ENCODE data around the gene KRTAP12-3.
"Not testable (repeated sequence)": the region's sequence is repeated elsewhere in the genome, so short reads cannot be mapped to it uniquely, and the experiment has no call there.

The KRTAP12-3 gene

DNA sequence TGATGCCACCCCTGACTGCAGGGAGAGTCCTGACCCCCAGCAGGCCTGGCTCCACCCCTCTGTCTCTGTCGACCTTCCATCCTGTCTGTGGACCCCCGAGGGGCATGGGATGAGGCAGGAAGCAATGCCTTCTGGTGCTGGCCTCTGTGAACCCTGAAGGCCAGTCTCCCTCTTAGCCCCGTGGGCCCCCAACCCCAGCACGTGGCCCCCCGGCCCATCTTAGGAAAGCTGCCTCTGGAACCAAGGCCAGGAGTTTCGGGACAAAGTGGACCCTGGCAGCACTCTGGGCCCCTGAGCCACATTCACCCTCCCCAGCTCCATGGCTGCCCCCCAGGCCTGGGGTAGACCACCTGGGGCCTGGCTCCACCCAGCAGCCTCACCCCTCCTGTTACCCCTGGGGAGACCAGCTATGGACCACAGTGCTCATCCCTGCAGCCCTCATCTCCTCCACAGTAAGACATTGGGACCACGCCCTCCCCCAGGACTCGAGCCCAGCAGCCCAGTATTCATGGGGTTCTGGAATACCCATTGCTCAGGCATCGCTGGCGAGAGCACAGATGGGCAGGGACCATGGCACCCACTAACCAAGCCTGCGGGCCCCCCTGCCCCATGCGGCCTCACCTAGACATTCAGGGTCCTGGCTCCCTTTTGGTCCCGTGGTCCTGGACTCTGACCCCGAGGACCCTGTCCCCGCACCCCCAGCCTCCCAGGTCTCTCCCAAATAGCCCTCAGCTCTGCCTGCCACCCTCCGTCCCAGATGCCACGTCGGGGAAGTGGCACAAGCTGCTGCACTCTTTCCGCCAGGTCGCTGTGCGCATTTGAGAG, 19.0 kb upstream of the KRTAP12-3 start:
- H3K18ac ChIP-seq (ENCODE audit: low read length): peak overlapping the region; percentile 53
- H2AK5ac ChIP-seq (ENCODE audit: low read depth, low read length): peak overlapping the region; percentile 92
- not testable (repeated sequence) for H3K9ac ChIP-seq (ENCODE audit: low read depth, low read length, poor library complexity); H2BK120ac ChIP-seq (ENCODE audit: low read depth, low read length); H2BK15ac ChIP-seq (ENCODE audit: low read length); H3K14ac ChIP-seq (ENCODE audit: low read length); H3K9me3 ChIP-seq (replicated peaks in 1 of 2; ENCODE audit: control insufficient read depth in 2 of 2, insufficient read depth in 1 of 2, low read depth in 1 of 2, low read length in 2 of 2); H2BK12ac ChIP-seq (ENCODE audit: low read length); H4K8ac ChIP-seq (ENCODE audit: low read depth, low read length); H4K91ac ChIP-seq (ENCODE audit: low read depth, low read length, poor library complexity); H3K4ac ChIP-seq (ENCODE audit: low read length); H3K27ac ChIP-seq (replicated peaks; ENCODE audit: low read length); H3K4me2 ChIP-seq (ENCODE audit: insufficient read depth, low read length, poor library complexity, severe bottlenecking); H3K27me3 ChIP-seq (ENCODE audit: control insufficient read depth in 3 of 3, insufficient read depth in 3 of 3, low read depth in 1 of 3, low read length in 3 of 3); H3K79me1 ChIP-seq (ENCODE audit: low read depth, low read length); H3K23ac ChIP-seq (ENCODE audit: low read depth, low read length, poor library complexity); DNase-seq (ENCODE audit: low spot score); H3K36me3 ChIP-seq (replicated peaks in 1 of 2; ENCODE audit: control insufficient read depth in 2 of 2, insufficient read depth in 2 of 2, low read length in 2 of 2); H3K4me3 ChIP-seq (ENCODE audit: low read length in 2 of 2); H2AFZ ChIP-seq (ENCODE audit: low read length)
- H3K4me1 ChIP-seq (ENCODE audit: control insufficient read depth in 2 of 2, insufficient read depth in 1 of 2, low read depth in 1 of 2, low read length in 2 of 2): peaks cover 5 to 11% of the 10 kb centered on the region in 2 donors
- peak overlapping the region; percentile 31 for H2BK5ac ChIP-seq (ENCODE audit: low read length)
- no CpG with 5 or more reads among the region's 21 CpGs for WGBS, 2 donors (ENCODE audit: extremely low coverage in 2 of 2, insufficient read length in 2 of 2, insufficient replicate concordance in 1 of 2)

- no peak overlapping the region for H3K4ac ChIP-seq (ENCODE audit: low read length)
- no peak overlapping the region for H2BK12ac ChIP-seq (ENCODE audit: low read length)
- H3K14ac ChIP-seq (ENCODE audit: low read length): no peak overlapping the region
- H3K18ac ChIP-seq (ENCODE audit: low read length): peak overlapping the region; percentile 53
- H2AFZ ChIP-seq (ENCODE audit: low read length): no peak overlapping the region
- H3K4me1 ChIP-seq (ENCODE audit: control insufficient read depth in 2 of 2, insufficient read depth in 1 of 2, low read depth in 1 of 2, low read length in 2 of 2): peaks cover 5 to 11% of the 10 kb centered on the region in 2 donors
- H3K4me2 ChIP-seq (ENCODE audit: insufficient read depth, low read length, poor library complexity, severe bottlenecking): no peak overlapping the region
- H3K79me1 ChIP-seq (ENCODE audit: low read depth, low read length): no peaks in the 10 kb centered on the region
- H4K91ac ChIP-seq (ENCODE audit: low read depth, low read length, poor library complexity): no peak overlapping the region
- no peaks in the 10 kb centered on the region for H3K36me3 ChIP-seq (replicated peaks in 1 of 2; ENCODE audit: control insufficient read depth in 2 of 2, insufficient read depth in 2 of 2, low read length in 2 of 2)
- H2AK5ac ChIP-seq (ENCODE audit: low read depth, low read length): peak overlapping the region; percentile 92
- H4K8ac ChIP-seq (ENCODE audit: low read depth, low read length): no peak overlapping the region
- no peak overlapping the region for H3K27ac ChIP-seq (replicated peaks; ENCODE audit: low read length)
- H3K4me3 ChIP-seq (ENCODE audit: low read length in 2 of 2): no peak overlapping the region
- H3K23ac ChIP-seq (ENCODE audit: low read depth, low read length, poor library complexity): no peak overlapping the region
- peak overlapping the region; percentile 31 for H2BK5ac ChIP-seq (ENCODE audit: low read length)
- no peaks in the 10 kb centered on the region for H3K27me3 ChIP-seq (ENCODE audit: control insufficient read depth in 3 of 3, insufficient read depth in 3 of 3, low read depth in 1 of 3, low read length in 3 of 3)
- no peak overlapping the region for H2BK120ac ChIP-seq (ENCODE audit: low read depth, low read length)
- WGBS, 2 donors (ENCODE audit: extremely low coverage in 2 of 2, insufficient read length in 2 of 2, insufficient replicate concordance in 1 of 2): no CpG with 5 or more reads among the region's 12 CpGs
- peak overlapping the region; percentile 24 for H2BK15ac ChIP-seq (ENCODE audit: low read length)
- no peak overlapping the region for H3K9ac ChIP-seq (ENCODE audit: low read depth, low read length, poor library complexity)
- no peak for DNase-seq (ENCODE audit: low spot score)
- peaks cover 4 to 6% of the 10 kb centered on the region in 2 donors for H3K9me3 ChIP-seq (replicated peaks in 1 of 2; ENCODE audit: control insufficient read depth in 2 of 2, insufficient read depth in 1 of 2, low read depth in 1 of 2, low read length in 2 of 2)
These were observed 18.4 kb upstream of the KRTAP12-3 start for GRCh38 chr21:44639331-44639655.

DNA sequence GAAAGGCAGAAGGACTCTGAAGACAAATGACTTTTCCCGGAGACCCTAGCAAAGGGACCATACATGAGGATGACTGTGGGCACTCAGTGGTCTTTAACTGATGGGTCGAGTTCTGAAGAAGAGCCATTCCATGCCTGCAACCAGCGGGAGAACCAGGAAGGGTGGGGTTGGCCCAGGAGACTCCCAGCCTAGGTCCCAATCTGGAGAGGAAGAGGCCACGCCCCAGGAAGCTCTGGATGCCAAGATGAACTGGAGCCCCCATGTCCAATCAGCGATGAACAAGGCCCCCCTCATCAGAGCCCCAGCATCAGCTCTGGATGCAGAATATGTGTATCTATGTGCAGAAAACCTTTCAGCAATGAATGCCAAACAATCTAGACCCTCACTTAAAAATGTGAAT, 17.0 kb upstream of the KRTAP12-3 start:
- WGBS, 2 donors (ENCODE audit: extremely low coverage in 2 of 2, insufficient read length in 2 of 2, insufficient replicate concordance in 1 of 2): no CpG with 5 or more reads among the region's 5 CpGs
- no peak for DNase-seq (ENCODE audit: low spot score)
- no peak overlapping the region for H2AK5ac ChIP-seq (ENCODE audit: low read depth, low read length)

GRCh38 chr21:44643741-44644310, 13.9 kb upstream of the KRTAP12-3 start:
- no peak for DNase-seq (ENCODE audit: low spot score)
- no peak overlapping the region for H2BK15ac ChIP-seq (ENCODE audit: low read length)
- H3K27me3 ChIP-seq (ENCODE audit: control insufficient read depth in 3 of 3, insufficient read depth in 3 of 3, low read depth in 1 of 3, low read length in 3 of 3): peaks cover 0 to 15% (median 0%) of the 10 kb centered on the region in 3 experiments
- H2AK5ac ChIP-seq (ENCODE audit: low read depth, low read length): no peak overlapping the region
- no peaks in the 10 kb centered on the region for H3K36me3 ChIP-seq (replicated peaks in 1 of 2; ENCODE audit: control insufficient read depth in 2 of 2, insufficient read depth in 2 of 2, low read length in 2 of 2)
- H3K9ac ChIP-seq (ENCODE audit: low read depth, low read length, poor library complexity): no peak overlapping the region
- H3K9me3 ChIP-seq (replicated peaks in 1 of 2; ENCODE audit: control insufficient read depth in 2 of 2, insufficient read depth in 1 of 2, low read depth in 1 of 2, low read length in 2 of 2): peaks cover 4 to 6% of the 10 kb centered on the region in 2 donors
- H4K91ac ChIP-seq (ENCODE audit: low read depth, low read length, poor library complexity): no peak overlapping the region
- H3K23ac ChIP-seq (ENCODE audit: low read depth, low read length, poor library complexity): no peak overlapping the region
- H3K18ac ChIP-seq (ENCODE audit: low read length): no peak overlapping the region
- H3K79me1 ChIP-seq (ENCODE audit: low read depth, low read length): no peaks in the 10 kb centered on the region
- H3K27ac ChIP-seq (replicated peaks; ENCODE audit: low read length): no peak overlapping the region
- no CpG with 5 or more reads among the region's 14 CpGs for WGBS, 2 donors (ENCODE audit: extremely low coverage in 2 of 2, insufficient read length in 2 of 2, insufficient replicate concordance in 1 of 2)
- no peak overlapping the region for H2BK120ac ChIP-seq (ENCODE audit: low read depth, low read length)
- no peak overlapping the region for H3K14ac ChIP-seq (ENCODE audit: low read length)
- no peak overlapping the region for H3K4ac ChIP-seq (ENCODE audit: low read length)
- H2BK12ac ChIP-seq (ENCODE audit: low read length): no peak overlapping the region
- H3K4me2 ChIP-seq (ENCODE audit: insufficient read depth, low read length, poor library complexity, severe bottlenecking): no peak overlapping the region
- H2AFZ ChIP-seq (ENCODE audit: low read length): no peak overlapping the region
- H3K4me3 ChIP-seq (ENCODE audit: low read length in 2 of 2): no peak overlapping the region
- no peak overlapping the region for H4K8ac ChIP-seq (ENCODE audit: low read depth, low read length)
- peaks cover 0 to 3% of the 10 kb centered on the region in 2 donors for H3K4me1 ChIP-seq (ENCODE audit: control insufficient read depth in 2 of 2, insufficient read depth in 1 of 2, low read depth in 1 of 2, low read length in 2 of 2)
- no peak overlapping the region for H2BK5ac ChIP-seq (ENCODE audit: low read length)

More for the DNA sequence above, 17.0 kb upstream of the KRTAP12-3 start:
- H3K27ac ChIP-seq (replicated peaks; ENCODE audit: low read length): no peak overlapping the region
- no peak overlapping the region for H3K4me2 ChIP-seq (ENCODE audit: insufficient read depth, low read length, poor library complexity, severe bottlenecking)
- H3K18ac ChIP-seq (ENCODE audit: low read length): no peak overlapping the region
- no peak overlapping the region for H2BK120ac ChIP-seq (ENCODE audit: low read depth, low read length)
- no peaks in the 10 kb centered on the region for H3K79me1 ChIP-seq (ENCODE audit: low read depth, low read length)
- no peak overlapping the region for H3K4ac ChIP-seq (ENCODE audit: low read length)
- no peak overlapping the region for H3K9ac ChIP-seq (ENCODE audit: low read depth, low read length, poor library complexity)
- no peak overlapping the region for H4K91ac ChIP-seq (ENCODE audit: low read depth, low read length, poor library complexity)
- H2AFZ ChIP-seq (ENCODE audit: low read length): no peak overlapping the region
- no peaks in the 10 kb centered on the region for H3K36me3 ChIP-seq (replicated peaks in 1 of 2; ENCODE audit: control insufficient read depth in 2 of 2, insufficient read depth in 2 of 2, low read length in 2 of 2)
- no peak overlapping the region for H3K4me3 ChIP-seq (ENCODE audit: low read length in 2 of 2)
- no peak overlapping the region for H2BK15ac ChIP-seq (ENCODE audit: low read length)
- no peaks in the 10 kb centered on the region for H3K27me3 ChIP-seq (ENCODE audit: control insufficient read depth in 3 of 3, insufficient read depth in 3 of 3, low read depth in 1 of 3, low read length in 3 of 3)
- H2BK5ac ChIP-seq (ENCODE audit: low read length): no peak overlapping the region
- H3K4me1 ChIP-seq (ENCODE audit: control insufficient read depth in 2 of 2, insufficient read depth in 1 of 2, low read depth in 1 of 2, low read length in 2 of 2): peaks cover 5 to 11% of the 10 kb centered on the region in 2 donors
- peaks cover 4 to 6% of the 10 kb centered on the region in 2 donors for H3K9me3 ChIP-seq (replicated peaks in 1 of 2; ENCODE audit: control insufficient read depth in 2 of 2, insufficient read depth in 1 of 2, low read depth in 1 of 2, low read length in 2 of 2)
- no peak overlapping the region for H2BK12ac ChIP-seq (ENCODE audit: low read length)
- H4K8ac ChIP-seq (ENCODE audit: low read depth, low read length): no peak overlapping the region
- no peak overlapping the region for H3K23ac ChIP-seq (ENCODE audit: low read depth, low read length, poor library complexity)
- H3K14ac ChIP-seq (ENCODE audit: low read length): no peak overlapping the region
